Testis (tissue), 2 donors: ENCODE measurements around the gene LSG1.

ENCODE experiments used
- POLR2A ChIP-seq: fragments of 450-650 bp; IDR thresholded peaks from one replicate; pipeline ENCODE4 v1.6.1; 2017; ENCODE audit warnings: antibody characterized with exemption, mild to moderate bottlenecking, moderate library complexity
- TF ChIP-seq, protein P1 (sequence below), 3 experiments: fragments of 450-650 bp in 2 of 3; fragments of 200-600 bp in 1 of 3; sonication (generic) in 1 of 3; IDR thresholded peaks; one replicate each; pipeline ENCODE4 v1.5.1; 2016 to 2019; ENCODE audit warnings: antibody characterized with exemption in 3 of 3, mild to moderate bottlenecking in 2 of 3, moderate library complexity in 1 of 3

- TF ChIP-seq, protein P1, sequence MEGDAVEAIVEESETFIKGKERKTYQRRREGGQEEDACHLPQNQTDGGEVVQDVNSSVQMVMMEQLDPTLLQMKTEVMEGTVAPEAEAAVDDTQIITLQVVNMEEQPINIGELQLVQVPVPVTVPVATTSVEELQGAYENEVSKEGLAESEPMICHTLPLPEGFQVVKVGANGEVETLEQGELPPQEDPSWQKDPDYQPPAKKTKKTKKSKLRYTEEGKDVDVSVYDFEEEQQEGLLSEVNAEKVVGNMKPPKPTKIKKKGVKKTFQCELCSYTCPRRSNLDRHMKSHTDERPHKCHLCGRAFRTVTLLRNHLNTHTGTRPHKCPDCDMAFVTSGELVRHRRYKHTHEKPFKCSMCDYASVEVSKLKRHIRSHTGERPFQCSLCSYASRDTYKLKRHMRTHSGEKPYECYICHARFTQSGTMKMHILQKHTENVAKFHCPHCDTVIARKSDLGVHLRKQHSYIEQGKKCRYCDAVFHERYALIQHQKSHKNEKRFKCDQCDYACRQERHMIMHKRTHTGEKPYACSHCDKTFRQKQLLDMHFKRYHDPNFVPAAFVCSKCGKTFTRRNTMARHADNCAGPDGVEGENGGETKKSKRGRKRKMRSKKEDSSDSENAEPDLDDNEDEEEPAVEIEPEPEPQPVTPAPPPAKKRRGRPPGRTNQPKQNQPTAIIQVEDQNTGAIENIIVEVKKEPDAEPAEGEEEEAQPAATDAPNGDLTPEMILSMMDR (IDR thresholded peaks at IDR 0.05), result no peak
- no peak for TF ChIP-seq POLR2A
Measured at GRCh38 chr3:194617827-194618226, 54.2 kb downstream of the LSG1 start.
